Measurements from ENCODE around the gene PITPNB.
A peak's percentile ranks its signal among the peaks of the same experiment; 100 is the strongest.

PITPNB gene

GRCh38 chr22:27918341-27919221 is 475 bp downstream of the PITPNB start:
- DNase-seq = peak; percentile 57

DNA sequence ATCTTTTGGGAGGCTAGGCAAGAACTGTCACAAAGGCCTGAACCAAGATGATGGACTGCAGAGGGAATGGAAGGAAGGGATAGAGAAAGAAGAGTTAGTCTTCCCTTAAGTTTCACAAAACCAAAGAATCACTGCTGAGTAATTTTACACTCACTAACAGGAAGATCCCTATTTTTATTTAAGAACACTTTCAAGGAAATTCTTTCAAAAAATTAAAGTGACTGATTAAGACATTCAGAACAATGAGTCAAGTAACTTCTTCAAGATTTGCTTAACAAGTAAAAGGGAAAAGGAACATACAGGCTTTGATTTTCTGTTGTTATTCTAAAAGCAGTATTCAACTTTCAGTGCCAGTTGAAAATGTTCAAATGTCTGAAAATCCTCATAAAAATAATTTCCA is 3.1 kb downstream of the PITPNB start:
- DNase-seq = no peak

GRCh38 chr22:27913162-27913741 is 5.8 kb downstream of the PITPNB start:
- no peak for DNase-seq

DNA sequence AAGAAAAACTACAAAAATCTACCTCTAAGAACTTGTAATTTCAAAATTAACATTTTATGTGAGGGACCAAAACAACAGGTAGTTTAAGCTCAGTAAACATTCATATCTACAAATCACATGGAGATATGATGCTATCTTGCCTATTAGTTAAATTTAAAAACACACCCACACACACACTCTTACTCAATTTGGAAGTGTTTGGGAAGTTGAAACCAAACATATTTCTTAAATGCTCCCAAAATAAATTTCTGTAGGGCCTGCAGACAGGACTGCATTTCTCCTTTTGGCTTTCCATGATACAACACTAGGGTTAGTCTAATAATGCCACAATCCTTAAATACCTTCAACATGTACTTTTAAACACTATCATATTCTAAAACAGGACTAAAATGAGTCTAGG is 7.0 kb downstream of the PITPNB start:
- no peak for DNase-seq

DNA sequence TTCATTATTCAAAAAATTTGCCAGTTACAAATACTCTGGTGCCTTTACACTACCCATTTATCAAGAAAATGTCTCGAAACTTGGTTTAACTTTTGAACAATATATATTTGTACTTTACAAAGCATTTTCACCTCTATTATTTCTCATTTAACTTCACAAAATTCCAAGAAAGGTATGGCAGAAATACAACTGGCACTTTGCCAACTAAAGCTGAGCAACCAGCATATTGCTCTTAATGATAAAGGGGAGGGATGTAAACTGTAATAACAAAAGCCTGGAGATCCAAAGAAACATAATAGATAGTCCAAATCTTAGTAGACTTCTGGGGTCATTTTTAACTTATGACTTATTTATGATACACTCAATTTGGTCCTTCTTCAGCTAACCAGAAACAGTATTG is 7.7 kb downstream of the PITPNB start:
- no peak for DNase-seq

DNA sequence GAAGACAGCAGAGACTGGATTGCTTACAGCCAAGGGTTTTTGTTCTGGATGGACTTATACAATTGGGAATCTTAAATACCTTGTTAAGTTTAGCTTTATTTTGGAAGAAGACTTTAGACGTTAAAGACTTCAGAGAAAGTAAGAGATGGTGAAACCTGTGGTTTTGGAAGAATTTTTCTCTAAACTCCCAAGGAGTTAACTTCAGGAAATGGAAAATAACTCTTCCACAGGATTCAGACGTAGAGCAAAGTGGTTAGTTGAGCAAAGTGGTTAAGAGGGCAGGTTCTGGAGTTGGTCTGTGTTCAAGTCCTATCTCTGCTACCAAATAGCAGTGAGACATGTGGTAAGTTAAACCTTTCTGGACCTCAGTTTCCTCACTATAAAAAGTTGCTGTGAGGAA is 12.8 kb downstream of the PITPNB start:
- DNase-seq = no peak

- no peak for DNase-seq
These were observed 13.4 kb downstream of the PITPNB start for GRCh38 chr22:27905653-27906052.

- no peak for DNase-seq
These were observed 15.1 kb downstream of the PITPNB start for GRCh38 chr22:27903805-27904473.

DNA sequence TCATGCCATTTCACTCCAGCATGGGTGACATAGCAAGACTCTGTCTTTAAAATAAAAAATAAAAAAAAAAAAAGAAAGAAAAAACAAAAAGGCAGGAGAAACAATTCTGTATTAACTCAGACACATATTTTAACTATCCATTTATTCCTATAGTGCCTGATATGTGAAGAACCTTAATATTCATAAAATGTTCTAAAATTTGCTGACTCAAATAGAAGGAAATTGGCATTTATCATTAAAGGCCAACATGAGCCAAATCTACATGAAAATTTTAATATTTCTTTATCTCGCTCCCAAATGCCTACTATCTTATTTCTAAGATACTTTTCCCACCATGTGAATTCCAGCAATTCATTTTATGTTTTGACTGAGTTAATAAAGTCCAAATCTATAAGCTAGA is 18.9 kb downstream of the PITPNB start:
- no peak for DNase-seq

- no peak for DNase-seq
These were observed 22.8 kb downstream of the PITPNB start for GRCh38 chr22:27896245-27896644.

- DNase-seq = no peak
These were observed 23.5 kb downstream of the PITPNB start for GRCh38 chr22:27895600-27895999.

- no peak for DNase-seq
These were observed 26.2 kb downstream of the PITPNB start for GRCh38 chr22:27892811-27893210.

DNA sequence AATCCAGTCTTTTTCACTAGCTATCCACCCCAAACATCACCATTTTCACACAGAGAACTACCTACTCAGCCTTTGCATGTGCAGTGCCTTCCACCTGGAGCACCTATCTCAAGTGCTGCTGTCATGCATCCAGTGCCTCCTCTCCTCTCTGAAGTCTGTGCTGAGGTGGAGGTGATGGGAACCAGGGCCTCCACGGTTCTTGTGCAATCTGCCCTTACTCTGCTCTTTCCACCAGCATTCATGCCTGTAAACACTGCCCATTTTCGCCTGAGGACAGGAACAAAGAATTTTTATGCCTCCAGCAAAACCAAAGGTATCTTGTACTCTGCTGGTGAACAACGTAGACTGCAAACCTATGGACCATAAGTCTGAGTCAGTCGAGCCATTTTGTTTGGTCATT is 27.0 kb downstream of the PITPNB start:
- DNase-seq = no peak

DNA sequence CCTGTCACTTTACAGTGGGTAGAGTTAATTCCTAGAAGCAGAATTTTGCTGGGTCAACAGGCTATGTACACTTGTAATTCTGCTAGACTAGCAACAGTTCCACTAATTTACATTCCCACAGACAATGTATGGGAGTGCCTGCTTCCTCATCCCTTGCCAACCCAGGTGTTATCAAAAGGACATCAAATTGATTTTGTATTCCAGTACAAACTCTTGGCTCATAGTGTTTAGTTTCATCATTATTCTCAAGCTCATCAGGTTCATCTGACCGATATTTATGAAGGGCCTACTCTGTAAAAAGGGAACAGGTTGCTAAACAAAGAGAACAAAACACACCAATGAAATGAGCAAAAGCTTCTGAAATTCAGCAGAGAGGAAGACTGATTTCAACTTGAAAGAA is 30.7 kb downstream of the PITPNB start:
- no peak for DNase-seq

- no peak for DNase-seq
These were observed 32.3 kb downstream of the PITPNB start for GRCh38 chr22:27886843-27887151.

GRCh38 chr22:27885977-27886842 is 32.8 kb downstream of the PITPNB start:
- no peak for DNase-seq

DNA sequence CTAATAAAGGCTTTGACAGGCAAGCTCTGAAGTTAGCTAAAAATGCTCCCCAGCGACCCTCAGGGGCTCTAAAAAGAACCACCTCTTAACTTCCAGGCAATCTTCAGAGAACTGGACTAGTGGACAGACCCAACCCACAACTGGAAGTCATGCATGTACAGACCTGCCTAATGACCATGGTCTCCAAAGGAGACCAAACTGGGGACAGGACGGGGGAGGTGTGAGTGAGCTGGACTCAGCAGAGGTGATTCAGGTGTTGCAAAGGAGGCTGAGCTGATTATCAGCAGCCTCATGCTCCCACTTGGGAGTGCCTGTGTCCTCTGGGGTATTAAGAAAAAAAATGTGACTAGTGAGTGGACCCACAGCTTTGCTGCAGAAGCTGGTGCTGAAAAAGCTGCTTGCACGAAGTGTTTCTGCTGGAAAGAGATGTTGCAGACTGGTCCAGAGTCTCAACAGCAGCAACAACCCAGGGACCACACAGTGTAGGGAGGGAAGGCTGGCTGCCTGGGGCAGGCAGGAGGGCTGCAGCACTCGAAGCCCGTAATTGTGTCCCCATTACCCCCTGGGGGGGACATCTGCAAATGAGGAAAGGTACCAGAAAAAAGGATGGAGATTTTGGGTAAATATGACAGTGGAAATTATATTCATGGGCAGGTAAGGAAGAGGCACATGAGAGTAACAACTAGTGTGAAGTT is 35.3 kb downstream of the PITPNB start:
- no peak for DNase-seq

DNA sequence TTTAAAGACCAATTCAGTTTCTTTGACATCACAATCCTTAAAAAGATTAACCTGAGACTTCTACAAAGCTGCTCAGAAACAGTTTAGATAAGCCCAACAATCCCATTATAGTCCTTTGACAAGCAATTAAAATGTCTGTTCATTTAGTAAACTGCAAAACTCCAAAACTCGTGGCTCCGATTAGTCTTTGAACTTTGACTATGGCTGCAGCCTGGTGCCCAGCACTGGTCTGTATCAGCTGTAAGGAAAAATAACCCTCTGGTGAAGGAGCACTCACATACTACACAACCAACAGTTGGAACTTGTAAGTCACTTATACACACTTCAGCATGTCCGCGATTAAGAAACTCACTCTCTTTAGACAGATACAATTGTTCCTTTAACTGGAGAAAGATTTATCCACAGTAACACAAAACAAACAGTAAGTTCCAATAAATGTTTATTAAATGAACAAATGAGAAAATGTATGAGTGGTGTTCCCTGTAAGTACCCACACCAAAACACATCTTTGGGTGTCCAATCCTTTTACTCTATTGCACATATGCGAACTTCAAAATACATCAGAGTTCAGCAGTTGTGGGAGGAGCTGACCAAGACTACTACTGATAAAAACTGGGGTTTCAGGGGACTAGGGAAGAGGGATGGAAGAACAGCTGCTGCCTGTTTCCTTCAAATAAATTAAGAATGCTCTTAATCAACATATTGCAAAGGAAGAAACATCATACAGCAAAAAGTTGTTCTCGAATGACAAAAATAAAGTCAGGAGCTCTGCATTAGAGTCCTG is 36.4 kb downstream of the PITPNB start:
- DNase-seq = no peak

DNA sequence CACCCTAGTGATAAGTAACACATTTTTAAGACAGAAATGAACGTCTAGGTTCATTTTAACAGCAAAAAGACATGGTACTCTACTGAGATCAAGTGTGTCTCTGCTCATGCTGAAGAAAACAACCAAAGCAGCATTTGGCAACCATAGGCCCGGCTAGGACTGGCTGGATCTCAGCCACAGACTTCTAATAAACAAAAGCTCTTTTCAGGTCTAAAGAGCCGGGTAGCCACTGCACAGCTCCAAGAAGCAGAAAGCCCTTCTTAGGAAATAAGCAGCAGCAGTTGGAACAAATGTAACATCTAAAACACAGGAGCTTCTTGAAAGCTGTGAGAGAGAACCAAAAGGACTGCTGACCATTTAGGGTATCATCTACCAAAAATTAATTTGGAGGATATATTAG is 37.6 kb downstream of the PITPNB start:
- DNase-seq = no peak

DNA sequence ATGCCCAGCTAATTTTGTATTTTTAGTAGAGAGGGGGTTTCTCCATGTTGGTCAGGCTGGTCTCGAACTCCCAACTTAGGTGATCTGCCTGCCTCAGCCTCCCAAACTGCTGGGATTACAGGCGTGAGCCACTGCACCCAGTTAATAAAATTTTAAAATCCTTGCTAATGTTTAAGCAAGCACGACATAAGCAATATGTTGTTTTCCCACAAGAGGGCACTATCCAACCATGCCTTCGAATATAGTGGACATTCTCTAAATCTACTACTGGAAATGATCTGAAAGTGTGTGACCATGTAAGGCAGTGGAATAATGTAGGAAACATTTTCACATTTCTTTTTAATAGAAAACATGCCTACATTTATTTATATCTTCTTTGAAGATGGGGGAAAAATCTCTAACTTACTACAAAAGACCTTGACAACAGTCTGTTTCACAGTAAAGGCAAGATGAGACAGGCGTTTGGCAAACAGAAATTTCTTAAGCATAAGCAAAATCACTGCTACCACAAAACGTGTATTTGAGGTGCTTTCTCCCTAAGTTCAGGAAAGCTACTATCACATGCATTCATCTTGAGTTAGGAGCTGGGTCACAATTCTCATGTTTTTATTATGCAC is 38.2 kb downstream of the PITPNB start:
- no peak for DNase-seq

DNA sequence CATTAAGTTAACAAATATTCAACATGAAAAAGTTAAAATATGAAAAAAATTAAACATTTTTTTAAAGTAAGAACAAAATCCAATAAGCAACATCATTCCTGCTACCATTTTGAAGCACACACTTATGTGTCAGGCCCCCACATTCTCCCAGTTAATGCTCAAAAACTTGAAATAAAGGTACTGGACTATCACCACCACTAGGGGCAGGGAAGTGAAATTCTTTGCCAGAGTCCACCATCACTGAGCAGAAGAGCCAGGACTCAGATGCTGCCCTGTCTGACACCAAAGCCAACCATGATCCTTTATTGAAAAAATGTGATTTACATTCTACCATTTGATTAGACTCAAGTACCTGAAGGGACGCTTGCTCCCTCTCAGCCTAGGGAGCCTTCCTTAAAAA is 39.1 kb downstream of the PITPNB start:
- DNase-seq = no peak
